IMR-90 (cell line): Measurements from ENCODE around the gene VSIG10L2. TPM values are rescaled to one million over a fixed set of nuclear protein-coding genes. Genes with fewer than 3 reads are reported as not detected.

ENCODE experiments used
- ATAC-seq: fragments of 200-7000 bp; cut with Tn5 transposase; 2 replicates; pipeline ENCODE4 v1.9.1; 2020; ENCODE audit warnings: low read depth, mild to moderate bottlenecking, moderate library complexity
- BruUV-seq: library from RNA; stranded (reverse); fragments of 400-500 nt; replicated peaks from 2 replicates; lab custom pipeline; 2021; lab: Mats Ljungman, UMichigan
- CTCF ChIA-PET: fragments of 300-600 bp; formaldehyde crosslinking; extraction: SDS; loops from one replicate; lab custom pipeline; 2021; ENCODE audit warnings: antibody characterized with exemption; lab: Yijun Ruan, JAX
- POLR2A ChIA-PET: fragments of 300-600 bp; sonication (Branson Sonifier 250); formaldehyde crosslinking; loops from one replicate; lab custom pipeline; 2022; ENCODE audit warnings: antibody characterized with exemption; ENCODE audit not compliant: unreplicated experiment; lab: Charles Lee
- DNase-seq: peaks from one replicate; pipeline ENCODE4 v3.0.0; 2013
- H2AFZ ChIP-seq: replicated peaks from 2 replicates; pipeline ENCODE3; 2013; ENCODE audit warnings: low read length, mild to moderate bottlenecking; ENCODE audit not compliant: poor library complexity
- H2AK5ac ChIP-seq: 2 replicates; pipeline ENCODE4 v1.6.1; 2013; ENCODE audit warnings: low read depth, low read length, inconsistent platforms
- H2AK9ac ChIP-seq: replicated peaks from 2 replicates; pipeline ENCODE3; 2013; ENCODE audit warnings: mild to moderate bottlenecking, low read depth, low read length, moderate library complexity; ENCODE audit not compliant: poor library complexity
- H2BK120ac ChIP-seq: 2 replicates; pipeline ENCODE4 v1.6.1; 2013; ENCODE audit warnings: low read depth, low read length, inconsistent platforms
- H2BK15ac ChIP-seq: 3 replicates; pipeline ENCODE4 v1.6.1; 2013; ENCODE audit warnings: low read depth, low read length, inconsistent platforms
- H2BK20ac ChIP-seq: 2 replicates; pipeline ENCODE4 v1.6.1; 2013; ENCODE audit warnings: low read depth, mild to moderate bottlenecking, inconsistent platforms, low read length, moderate library complexity
- H2BK5ac ChIP-seq: 2 replicates; pipeline ENCODE4 v1.6.1; 2013; ENCODE audit warnings: mild to moderate bottlenecking, low read depth, low read length, inconsistent platforms; ENCODE audit not compliant: poor library complexity, severe bottlenecking
- H3K14ac ChIP-seq: replicated peaks from 2 replicates; pipeline ENCODE4 v1.6.1; 2013; ENCODE audit warnings: low read depth, low read length, inconsistent platforms
- H3K18ac ChIP-seq: 2 replicates; pipeline ENCODE4 v1.6.1; 2013; ENCODE audit warnings: low read depth, low read length, control low read depth
- H3K23ac ChIP-seq: 2 replicates; pipeline ENCODE4 v1.6.1; 2013; ENCODE audit warnings: low read depth, low read length, inconsistent platforms
- H3K27ac ChIP-seq: 2 replicates; pipeline ENCODE4 v1.5.1; 2013; ENCODE audit warnings: mild to moderate bottlenecking, control low read depth, low read length; ENCODE audit not compliant: insufficient read depth
- H3K27me3 ChIP-seq: 2 replicates; pipeline ENCODE4 v1.6.1; 2013; ENCODE audit warnings: low read length; ENCODE audit not compliant: control insufficient read depth, insufficient read depth
- H3K36me3 ChIP-seq: 2 replicates; pipeline ENCODE4 v1.6.1; 2013; ENCODE audit warnings: low read length, mixed read lengths; ENCODE audit not compliant: control insufficient read depth, insufficient read depth
- H3K4ac ChIP-seq: 2 replicates; pipeline ENCODE4 v1.6.1; 2013; ENCODE audit warnings: low read depth, low read length, inconsistent platforms
- H3K4me1 ChIP-seq: 2 replicates; pipeline ENCODE4 v1.6.1; 2013; ENCODE audit warnings: low read length, mixed read lengths; ENCODE audit not compliant: control insufficient read depth, insufficient read depth
- H3K4me2 ChIP-seq: 2 replicates; pipeline ENCODE4 v1.6.1; 2013; ENCODE audit warnings: low read depth, mild to moderate bottlenecking, control low read depth, low read length, moderate library complexity
- H3K4me3 ChIP-seq: 2 replicates; pipeline ENCODE4 v1.5.1; 2013; ENCODE audit warnings: low read depth, mild to moderate bottlenecking, control low read depth, low read length, moderate library complexity; ENCODE audit not compliant: insufficient read depth
- H3K56ac ChIP-seq: 2 replicates; pipeline ENCODE4 v1.6.1; 2013; ENCODE audit warnings: low read length, inconsistent platforms; ENCODE audit not compliant: insufficient read depth; ENCODE audit errors: extremely low read depth
- H3K79me1 ChIP-seq, 2 experiments: 2 replicates each; pipeline ENCODE4 v1.6.1; 2013; ENCODE audit warnings: low read length in 2 of 2, inconsistent platforms in 1 of 2, low read depth in 1 of 2
- H3K9ac ChIP-seq: 2 replicates; pipeline ENCODE4 v1.6.1; 2013; ENCODE audit warnings: low read depth, low read length, control low read depth
- H3K9me1 ChIP-seq: 2 replicates; pipeline ENCODE4 v1.6.1; 2013; ENCODE audit warnings: low read length, inconsistent platforms; ENCODE audit not compliant: insufficient read depth
- H3K9me3 ChIP-seq: 2 replicates; pipeline ENCODE4 v1.6.1; 2013; ENCODE audit warnings: low read length; ENCODE audit not compliant: control insufficient read depth, insufficient read depth
- H4K20me1 ChIP-seq: 2 replicates; pipeline ENCODE4 v1.6.1; 2013; ENCODE audit warnings: low read length, inconsistent platforms; ENCODE audit not compliant: insufficient read depth
- H4K5ac ChIP-seq: 2 replicates; pipeline ENCODE4 v1.6.1; 2013; ENCODE audit warnings: mild to moderate bottlenecking, low read depth, low read length, control low read depth
- H4K8ac ChIP-seq, 2 experiments: 2 replicates each; pipeline ENCODE4 v1.6.1; 2013; ENCODE audit warnings: low read depth in 2 of 2, low read length in 2 of 2, control low read depth in 1 of 2, inconsistent platforms in 1 of 2
- H4K91ac ChIP-seq: 2 replicates; pipeline ENCODE4 v1.6.1; 2013; ENCODE audit warnings: low read depth, low read length, inconsistent platforms; ENCODE audit not compliant: insufficient read depth
- BHLHE40 ChIP-seq: fragments of 150-350 bp; IDR thresholded peaks from 2 replicates; pipeline ENCODE4 v1.6.1; 2016; ENCODE audit warnings: mild to moderate bottlenecking, low read depth, low read length
- CHD1 ChIP-seq: IDR thresholded peaks from 2 replicates; pipeline ENCODE4 v1.6.1; 2012; ENCODE audit warnings: low read depth, low read length, improper control_type of control experiment
- FOS ChIP-seq: fragments of 150-350 bp; IDR thresholded peaks from 2 replicates; pipeline ENCODE4 v1.6.1; 2016; ENCODE audit warnings: low read depth, low read length
- MAFK ChIP-seq: IDR thresholded peaks from 2 replicates; pipeline ENCODE4 v1.6.1; 2012; ENCODE audit warnings: low read depth, low read length, improper control_type of control experiment
- MAZ ChIP-seq: IDR thresholded peaks from 2 replicates; pipeline ENCODE4 v1.6.1; 2012; ENCODE audit warnings: low read depth, mild to moderate bottlenecking, low read length, improper control_type of control experiment, moderate library complexity, borderline replicate concordance
- MXI1 ChIP-seq: IDR thresholded peaks from 2 replicates; pipeline ENCODE4 v1.6.1; 2012; ENCODE audit warnings: low read depth, mild to moderate bottlenecking, low read length, moderate library complexity, borderline replicate concordance
- POLR2A ChIP-seq: IDR thresholded peaks from 2 replicates; pipeline ENCODE4 v1.6.1; 2012; ENCODE audit warnings: mild to moderate bottlenecking, low read depth, low read length
- RAD21 ChIP-seq: IDR thresholded peaks from 2 replicates; pipeline ENCODE4 v1.6.1; 2012; ENCODE audit warnings: low read length, improper control_type of control experiment
- RCOR1 ChIP-seq: IDR thresholded peaks from 2 replicates; pipeline ENCODE4 v1.6.1; 2012; ENCODE audit warnings: mild to moderate bottlenecking, low read length, improper control_type of control experiment; ENCODE audit not compliant: insufficient replicate concordance
- RFX5 ChIP-seq: IDR thresholded peaks from 2 replicates; pipeline ENCODE4 v1.8.0; 2012; ENCODE audit warnings: low read depth, mild to moderate bottlenecking, low read length, moderate library complexity
- SMC3 ChIP-seq: fragments of 150-350 bp; IDR thresholded peaks from 2 replicates; pipeline ENCODE4 v1.6.1; 2016; ENCODE audit warnings: low read depth, mild to moderate bottlenecking, antibody characterized with exemption, low read length, moderate library complexity
- USF2 ChIP-seq: fragments of 150-350 bp; IDR thresholded peaks from 2 replicates; pipeline ENCODE4 v1.6.1; 2017; ENCODE audit warnings: mild to moderate bottlenecking, antibody characterized with exemption, low read length, low read depth
- WGBS, 2 experiments: methylation state at CpG; one replicate each; pipeline versions ENCODE4 v1.1.5 to v1.1.7; 2013; ENCODE audit warnings: missing lambda C conversion rate in 2 of 2; ENCODE audit not compliant: insufficient read length in 1 of 2; ENCODE audit errors: extremely low coverage in 2 of 2; 5-methylcytosine and 5-hydroxymethylcytosine counted together
- dilution Hi-C: fragments of 300-500 bp; cut with HindIII; formaldehyde crosslinking; loops from one replicate; pipeline ENCODE4 v1.14.3; 2018; ENCODE audit warnings: low sequenced_read_pairs; ENCODE audit not compliant: unreplicated experiment
- in situ Hi-C: fragments of 300-500 bp; cut with MboI; formaldehyde crosslinking; loops from 3 replicates; pipeline ENCODE4 v1.14.3; 2019; ENCODE audit warnings: low sequenced_read_pairs, inconsistent platforms, mixed read lengths
- intact Hi-C: fragments of 100-400 bp; cut with micrococcal nuclease; formaldehyde crosslinking; loops from 2 replicates; pipeline ENCODE4 v1.10.0; 2022
- polyA plus RNA-seq, 3 experiments: library from polyadenylated mRNA; depleted of rRNA; stranded (reverse); fragments of >200 nt; gene quantifications; 2 replicates each; pipeline ENCODE4 v1.2.3, GENCODE V29; 2012; ENCODE audit warnings: low replicate concordance in 1 of 3
- total RNA-seq: library from RNA; depleted of rRNA; stranded (reverse); fragments of >200 nt; gene quantifications from 2 replicates; pipeline ENCODE4 v1.2.3, GENCODE V29; 2012

The VSIG10L2 gene
- total and polyA plus RNA-seq, 2 of the 4 experiments (the other 2 are of a cell fraction) = under 0.01 TPM; not detected in 1

DNA sequence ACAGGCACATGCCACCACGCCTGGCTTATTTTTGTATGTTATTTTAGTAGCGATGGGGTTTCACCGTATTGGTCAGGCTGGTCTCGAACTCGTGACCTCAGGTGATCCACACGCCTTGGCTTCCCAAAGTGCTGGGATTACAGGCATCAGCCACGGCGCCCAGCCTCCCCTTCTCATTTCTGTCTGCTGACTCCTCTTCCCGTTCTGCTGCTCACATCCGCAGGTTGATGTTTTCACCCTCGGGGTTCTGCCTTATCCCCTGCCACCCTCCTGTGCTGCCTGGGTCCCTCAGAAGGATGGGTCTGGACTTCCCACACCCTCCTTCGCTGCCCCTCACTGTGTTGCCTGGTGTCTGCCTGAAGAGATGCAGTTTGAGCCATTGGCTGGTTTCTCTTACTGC, 19.2 kb upstream of the VSIG10L2 start:
- Histone ChIP-seq H3K9me3 (no peaks in the 10 kb centered on the region), H2AFZ (no peak overlapping the region), H2AK5ac (no peak overlapping the region), H4K20me1 (no peaks in the 10 kb centered on the region), H3K27ac (no peak overlapping the region), H3K9me1 (no peaks in the 10 kb centered on the region), H2BK20ac (no peak overlapping the region), H3K4me2 (no peak overlapping the region), H4K5ac (no peak overlapping the region), H3K23ac (no peak overlapping the region), H3K4me3 (no peak overlapping the region), H3K18ac (no peak overlapping the region), H3K36me3 (no peaks in the 10 kb centered on the region), H3K4me1 (no peaks in the 10 kb centered on the region), H3K9ac (no peak overlapping the region), H3K14ac (no peak overlapping the region), H3K79me1 (no peaks in the 10 kb centered on the region), H2BK5ac (no peak overlapping the region), H2AK9ac (no peak overlapping the region), H3K4ac (no peak overlapping the region), H2BK120ac (no peak overlapping the region), H4K8ac (no peak overlapping the region), H3K27me3 (peaks cover 40% of the 10 kb centered on the region), H4K91ac (no peak overlapping the region), H2BK15ac (no peak overlapping the region), H3K56ac (no peak overlapping the region)
- no CpG with 5 or more reads among the region's 12 CpGs for WGBS, 2 experiments
- TF ChIP-seq RCOR1 (no peak), RAD21 (no peak), SMC3 (no peak), MAZ (no peak), USF2 (no peak), BHLHE40 (no peak), POLR2A (no peak), CHD1 (no peak), MAFK (no peak), MXI1 (no peak), FOS (no peak), RFX5 (no peak)
- intact Hi-C loops = no loop called here
- CTCF ChIA-PET = interaction anchor here (1.2 kb wide), 1 partner anchor 267 kb away, joined by 3 read pairs; no protein-coding TSS in a partner anchor
- ATAC-seq (no peak), DNase-seq (no peak)
- POLR2A ChIA-PET = no interaction called here
- BruUV-seq = no TSS peak
- dilution Hi-C loops = no loop called here
- in situ Hi-C loops = loop anchor here (5.0 kb wide), 1 partner anchor 266 kb away; no protein-coding TSS in a partner anchor
